GM23338 (cell line): ENCODE data around the gene CNTNAP2. TPM values are rescaled to one million over a fixed set of nuclear protein-coding genes. Genes with fewer than 3 reads are reported as not detected.

ENCODE experiments used
- ATAC-seq: fragments of 200-7000 bp; cut with Tn5 transposase; 3 replicates; pipeline ENCODE4 v1.9.1; 2020
- DNase-seq: peaks from one replicate; pipeline ENCODE4 v3.0.0-alpha.2; 2015; ENCODE audit warnings: low spot score
- H2AFZ ChIP-seq: fragments of 200-600 bp; sonication (generic); 2 replicates; pipeline ENCODE4 v1.8.0; 2016; ENCODE audit warnings: antibody characterized with exemption, mild to moderate bottlenecking, moderate library complexity
- H3F3A ChIP-seq: fragments of 200-600 bp; sonication (generic); replicated peaks from 2 replicates; pipeline ENCODE4 v1.8.0; 2017; ENCODE audit warnings: antibody characterized with exemption, mixed run types, low read depth
- H3K27ac ChIP-seq: fragments of 200-600 bp; sonication (generic); 2 replicates; pipeline ENCODE4 v1.6.1; 2016; ENCODE audit warnings: low read depth
- H3K27me3 ChIP-seq: fragments of 200-600 bp; sonication (generic); 2 replicates; pipeline ENCODE4 v1.8.0; 2016; ENCODE audit warnings: mild to moderate bottlenecking, mixed run types, moderate library complexity; ENCODE audit not compliant: insufficient read depth
- H3K36me3 ChIP-seq: fragments of 200-600 bp; sonication (generic); 2 replicates; pipeline ENCODE4 v1.8.0; 2016; ENCODE audit warnings: mild to moderate bottlenecking; ENCODE audit not compliant: insufficient read depth
- H3K4me1 ChIP-seq: fragments of 200-600 bp; sonication (generic); 2 replicates; pipeline ENCODE4 v1.8.0; 2016; ENCODE audit warnings: mild to moderate bottlenecking, moderate library complexity; ENCODE audit not compliant: insufficient read depth
- H3K4me2 ChIP-seq: fragments of 200-600 bp; sonication (generic); 2 replicates; pipeline ENCODE4 v1.7.1; 2017; ENCODE audit warnings: mixed run types
- H3K4me3 ChIP-seq: fragments of 200-600 bp; sonication (generic); 2 replicates; pipeline ENCODE4 v1.6.1; 2016; ENCODE audit warnings: mixed run types
- H3K79me2 ChIP-seq: fragments of 200-600 bp; sonication (generic); replicated peaks from 2 replicates; pipeline ENCODE4 v1.8.0; 2017; ENCODE audit warnings: mild to moderate bottlenecking; ENCODE audit not compliant: insufficient read depth
- H3K9me2 ChIP-seq: fragments of 200-600 bp; sonication (generic); 2 replicates; pipeline ENCODE4 v1.8.0; 2017; ENCODE audit not compliant: insufficient read depth
- H4K20me1 ChIP-seq: fragments of 200-600 bp; sonication (generic); replicated peaks from 2 replicates; pipeline ENCODE4 v1.8.0; 2017; ENCODE audit warnings: mild to moderate bottlenecking; ENCODE audit not compliant: insufficient read depth
- H3K27ac Mint-ChIP-seq: 2 replicates; pipeline ENCODE4 v1.8.0; 2020; ENCODE audit warnings: inconsistent platforms, mild to moderate bottlenecking, moderate library complexity, mixed read lengths
- H3K27me3 Mint-ChIP-seq: 3 replicates; pipeline ENCODE4 v1.8.0; 2022; ENCODE audit warnings: low read depth, mild to moderate bottlenecking, moderate library complexity, mixed read lengths, inconsistent platforms; ENCODE audit not compliant: insufficient read depth, poor library complexity
- H3K36me3 Mint-ChIP-seq: 3 replicates; pipeline ENCODE4 v1.8.0; 2021; ENCODE audit warnings: low read depth, mild to moderate bottlenecking, inconsistent platforms, moderate library complexity, mixed read lengths
- H3K4me1 Mint-ChIP-seq: 3 replicates; pipeline ENCODE4 v1.8.0; 2020; ENCODE audit warnings: mild to moderate bottlenecking, inconsistent platforms, mixed read lengths
- H3K4me3 Mint-ChIP-seq: 3 replicates; pipeline ENCODE4 v1.8.0; 2021; ENCODE audit warnings: moderate library complexity, mild to moderate bottlenecking, inconsistent platforms, mixed read lengths
- H3K9me3 Mint-ChIP-seq: 3 replicates; pipeline ENCODE4 v1.8.0; 2020; ENCODE audit warnings: moderate library complexity, mild to moderate bottlenecking, inconsistent platforms, mixed read lengths
- CTCF ChIP-seq, 2 experiments: fragments of 200-600 bp in 1 of 2; sonication (generic) in 1 of 2; conservative IDR thresholded peaks; 2 replicates each; pipeline versions ENCODE4 v1.5.1 to v1.6.1; 2016 to 2017; ENCODE audit warnings: antibody characterized with exemption in 2 of 2, low read depth in 2 of 2, mild to moderate bottlenecking in 2 of 2, moderate library complexity in 1 of 2
- EZH2 ChIP-seq: fragments of 200-600 bp; sonication (generic); IDR thresholded peaks from one replicate; pipeline ENCODE4 v1.8.0; 2017; ENCODE audit warnings: antibody characterized with exemption, mild to moderate bottlenecking, low read depth; ENCODE audit not compliant: unreplicated experiment
- EZH2phosphoT487 ChIP-seq: fragments of 200-600 bp; sonication (generic); IDR thresholded peaks from one replicate; pipeline ENCODE4 v1.8.1; 2018; ENCODE audit warnings: antibody characterized with exemption; ENCODE audit not compliant: unreplicated experiment
- JUNB ChIP-seq: IDR thresholded peaks from one replicate; pipeline ENCODE4 v1.6.1; 2016; ENCODE audit warnings: antibody characterized with exemption; ENCODE audit not compliant: unreplicated experiment
- NANOG ChIP-seq: IDR thresholded peaks from 2 replicates; pipeline ENCODE4 v1.6.1; 2016; ENCODE audit warnings: antibody characterized with exemption, borderline replicate concordance
- POLR2AphosphoS5 ChIP-seq: IDR thresholded peaks from 2 replicates; pipeline ENCODE4 v1.6.1; 2016; ENCODE audit warnings: antibody characterized with exemption, low read depth
- REST ChIP-seq: IDR thresholded peaks from one replicate; pipeline ENCODE4 v1.6.1; 2018; ENCODE audit warnings: antibody characterized with exemption; ENCODE audit not compliant: unreplicated experiment
- STAT1 ChIP-seq: IDR thresholded peaks from one replicate; pipeline ENCODE4 v1.6.1; 2016; ENCODE audit warnings: antibody characterized with exemption; ENCODE audit not compliant: unreplicated experiment
- ZNF114 ChIP-seq: fragments of 250-450 bp; sonication (Bioruptor Pico); IDR thresholded peaks from 2 replicates; pipeline ENCODE4 v1.5.0; 2020; ENCODE audit warnings: mild to moderate bottlenecking, moderate library complexity
- ZNF462 ChIP-seq: fragments of 250-450 bp; sonication (Bioruptor Pico); IDR thresholded peaks from 2 replicates; pipeline ENCODE4 v1.5.0; 2020; ENCODE audit warnings: mild to moderate bottlenecking, moderate library complexity
- polyA plus RNA-seq: library from polyadenylated mRNA; unstranded; fragments of >200 nt; fragmentation: Nextera tagmentation; extraction: Ambion mirVana; gene quantifications from 2 replicates; pipeline ENCODE4 v1.2.1, GENCODE V29; 2016
- total RNA-seq: library from RNA; depleted of rRNA; stranded (reverse); fragments of >200 nt; shearing (Covaris generic); gene quantifications from 2 replicates; pipeline ENCODE4 v1.2.3, GENCODE V29; 2014

The CNTNAP2 gene
- total and polyA plus RNA-seq, 2 experiments from 2014 or later: 38.2 to 61.3 TPM

- Histone ChIP-seq H2AFZ (no peak overlapping the region), H3K4me2 (no peak overlapping the region), H3K79me2 (no peaks in the 10 kb centered on the region), H3K4me3 (no peak overlapping the region), H4K20me1 (no peaks in the 10 kb centered on the region), H3K36me3 (no peaks in the 10 kb centered on the region), H3K27me3 (no peaks in the 10 kb centered on the region), H3K4me1 (no peaks in the 10 kb centered on the region), H3K27ac (no peak overlapping the region), H3K9me2 (no peaks in the 10 kb centered on the region), H3F3A (no peaks in the 10 kb centered on the region)
- H3K27me3 Mint-ChIP-seq: peaks cover 2% of the 10 kb centered on the region
- no peaks in the 10 kb centered on the region for H3K4me1 Mint-ChIP-seq
- H3K9me3 Mint-ChIP-seq: peaks cover 13% of the 10 kb centered on the region
- no peak overlapping the region for H3K4me3 Mint-ChIP-seq
- H3K27ac Mint-ChIP-seq: no peak overlapping the region
- TF ChIP-seq STAT1 (no peak), EZH2phosphoT487 (no peak), REST (no peak), POLR2AphosphoS5 (no peak), JUNB (no peak), CTCF (conservative IDR thresholded peaks at IDR 0.05; ENCODE audit: low read depth in 2 of 2) (no peak), EZH2 (no peak)
- H3K36me3 Mint-ChIP-seq: no peaks in the 10 kb centered on the region
- no peak for ATAC-seq
- DNase-seq: no peak
These were observed 906.8 kb downstream of the CNTNAP2 start for GRCh38 chr7:147023440-147023839.

GRCh38 chr7:147029953-147030352 lies 913.4 kb downstream of the CNTNAP2 start:
- Mint-ChIP-seq H3K4me1 (no peaks in the 10 kb centered on the region), H3K4me3 (no peak overlapping the region), H3K27ac (no peak overlapping the region), H3K27me3 (peaks cover 2% of the 10 kb centered on the region), H3K9me3 (peaks cover 16% of the 10 kb centered on the region; the same call in 1 of the 3 replicates), H3K36me3 (no peaks in the 10 kb centered on the region)
- DNase-seq: no peak
- H3K79me2 ChIP-seq: no peaks in the 10 kb centered on the region
- no peak for ATAC-seq
- no peak overlapping the region for H3K4me3 ChIP-seq
- H4K20me1 ChIP-seq: no peaks in the 10 kb centered on the region
- no peak overlapping the region for H3K4me2 ChIP-seq
- H3F3A ChIP-seq: no peaks in the 10 kb centered on the region
- H3K36me3 ChIP-seq: no peaks in the 10 kb centered on the region
- no peaks in the 10 kb centered on the region for H3K27me3 ChIP-seq
- no peaks in the 10 kb centered on the region for H3K9me2 ChIP-seq
- no peak overlapping the region for H3K27ac ChIP-seq
- H2AFZ ChIP-seq: no peak overlapping the region
- no peaks in the 10 kb centered on the region for H3K4me1 ChIP-seq
- no peak for TF ChIP-seq NANOG
- no peak for TF ChIP-seq ZNF462 (CRISPR knock-in tag)
- TF ChIP-seq ZNF114 (CRISPR knock-in tag): no peak
